GM12892 (cell line): ENCODE data around the gene CMIP.

Experiments
- POLR2A ChIP-seq: IDR thresholded peaks from 2 replicates; pipeline ENCODE4 v1.6.1; 2011; ENCODE audit warnings: low read depth, low read length, control low read depth
- TAF1 ChIP-seq: IDR thresholded peaks from 2 replicates; pipeline ENCODE4 v1.6.1; 2011; ENCODE audit warnings: low read depth, mild to moderate bottlenecking, control low read depth, low read length, borderline replicate concordance

- no peak for TF ChIP-seq POLR2A
- no peak for TF ChIP-seq TAF1
Observed at GRCh38 chr16:81720973-81721906, 276.6 kb downstream of the CMIP start.
